HG02870 (cell line): ENCODE data around the gene PHF13.
A peak's percentile ranks its signal among the peaks of the same experiment; 100 is the strongest.

Source experiments
- ATAC-seq: cut with Tn5 transposase; IDR thresholded peaks from one replicate; pipeline ENCODE4 v1.9.1; 2021; ENCODE audit warnings: mild to moderate bottlenecking, moderate library complexity; ENCODE audit not compliant: unreplicated experiment

Gene PHF13

GRCh38 chr1:6601049-6601922, 12.2 kb upstream of the PHF13 start:
- ATAC-seq, result peak; percentile 37

DNA sequence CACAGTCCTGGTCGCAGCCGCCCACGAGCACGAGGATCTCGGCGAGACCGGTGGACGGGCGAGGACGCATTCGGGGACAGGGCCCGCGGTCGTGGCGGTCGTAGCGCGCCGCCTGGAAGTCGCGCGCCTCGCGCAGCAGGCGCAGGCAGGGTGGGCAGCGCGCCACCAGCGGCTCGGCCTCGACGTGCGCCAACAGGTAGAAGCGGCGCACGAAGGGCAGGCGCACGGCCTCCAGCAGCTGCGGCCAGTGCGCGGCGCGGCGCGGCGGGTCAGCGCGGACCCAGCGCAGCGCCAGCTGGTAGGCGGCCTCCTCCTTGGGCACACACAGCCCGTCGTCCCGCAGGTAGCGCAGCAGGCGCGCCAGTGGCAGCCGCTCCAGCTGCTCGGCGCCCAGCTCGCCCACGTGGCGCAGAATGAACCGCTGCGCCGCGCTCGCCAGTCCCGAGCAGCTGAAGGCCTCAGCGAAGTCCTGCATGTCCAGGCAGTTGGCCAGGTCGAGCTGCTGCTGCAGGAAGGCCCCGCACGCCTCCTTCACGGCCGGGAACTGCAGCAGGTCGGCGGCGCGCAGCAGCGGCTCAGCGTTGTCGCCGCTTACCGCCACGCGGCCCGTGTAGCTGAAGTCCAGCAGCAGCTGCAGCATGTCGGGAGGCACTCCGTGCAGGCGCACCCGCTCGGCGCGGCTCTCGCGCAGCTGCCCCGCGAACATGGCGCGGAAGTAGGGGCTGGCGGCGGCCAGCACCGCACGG, 11.4 kb upstream of the PHF13 start:
- peak; percentile 29 for ATAC-seq

DNA sequence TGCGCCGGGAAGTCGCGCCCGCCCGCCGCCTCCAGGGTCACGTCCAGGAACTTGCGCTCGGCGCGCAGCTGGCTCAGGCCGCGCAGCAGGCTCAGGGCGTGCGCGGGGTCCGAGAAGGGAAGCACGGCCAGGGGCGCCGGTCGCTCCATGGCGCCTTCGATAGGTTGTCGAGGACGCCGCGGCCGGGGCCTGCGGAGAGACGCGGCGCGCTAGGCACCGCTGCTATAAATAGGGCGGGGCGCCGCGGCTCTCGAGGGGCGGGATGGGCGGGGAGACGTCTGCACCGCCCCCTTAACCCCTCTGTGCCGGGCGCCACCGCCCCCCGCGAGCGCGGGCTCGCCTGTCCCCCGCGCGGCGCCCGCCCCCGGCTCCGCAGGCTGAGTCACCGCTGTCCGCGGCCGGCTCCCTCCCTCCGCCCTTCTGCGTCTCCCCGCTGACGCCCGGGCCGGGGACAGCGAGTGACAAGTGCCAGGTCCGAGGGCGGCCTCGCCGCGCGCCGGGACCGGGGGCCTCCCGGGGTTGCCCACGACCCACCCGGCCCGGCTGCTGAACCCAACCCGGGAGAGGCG, 10.8 kb upstream of the PHF13 start, which contains the start of gene KLHL21:
Gene KLHL21 (minus strand): TSS at position 201 of the 569 bp plus-strand sequence. CDS start 52 bp downstream, at position 149.
- peak; percentile 46 for ATAC-seq

DNA sequence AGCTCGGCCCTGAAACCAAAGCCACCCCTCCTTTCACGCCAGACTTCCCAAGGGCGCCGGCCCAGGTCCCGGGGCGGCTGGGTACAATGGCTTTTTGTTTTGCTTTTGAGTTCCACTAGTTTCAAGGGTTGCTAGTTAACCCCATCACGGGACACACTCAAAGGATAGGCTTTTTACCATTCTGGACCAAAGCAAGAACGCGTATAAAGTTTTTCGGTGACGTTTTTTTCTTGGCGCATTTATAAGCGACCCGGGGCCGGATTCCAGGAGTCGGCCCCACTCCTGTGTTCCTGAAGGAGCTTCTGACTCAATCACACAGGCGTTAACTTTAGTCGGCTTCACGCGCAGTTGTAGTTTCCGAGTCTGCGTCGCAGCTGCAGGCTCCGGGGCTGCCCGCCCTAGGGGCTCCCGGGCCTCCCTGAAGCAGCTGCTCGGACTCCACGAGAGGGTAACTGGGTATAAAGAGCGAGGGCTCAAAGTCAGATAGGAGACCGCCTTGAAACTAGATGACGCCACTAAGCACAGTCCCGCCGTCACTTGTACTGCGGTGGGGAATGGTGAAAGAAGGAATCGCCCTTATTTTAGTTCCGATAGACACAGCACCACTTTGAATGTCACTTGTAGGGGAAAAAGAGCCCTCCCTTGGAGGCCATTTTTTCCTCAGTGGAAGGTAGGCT, 10.2 kb upstream of the PHF13 start:
- peak; percentile 23 for ATAC-seq

GRCh38 chr1:6603915-6604558, 9.5 kb upstream of the PHF13 start:
- no peak for ATAC-seq

- peak; percentile 35 for ATAC-seq
These were observed 730 bp upstream of the PHF13 start for GRCh38 chr1:6612641-6613360.

- ATAC-seq, result no peak
These were observed 743 bp downstream of the PHF13 start for GRCh38 chr1:6614019-6614928.

GRCh38 chr1:6614929-6615785, 1.6 kb downstream of the PHF13 start:
- ATAC-seq, result no peak

DNA sequence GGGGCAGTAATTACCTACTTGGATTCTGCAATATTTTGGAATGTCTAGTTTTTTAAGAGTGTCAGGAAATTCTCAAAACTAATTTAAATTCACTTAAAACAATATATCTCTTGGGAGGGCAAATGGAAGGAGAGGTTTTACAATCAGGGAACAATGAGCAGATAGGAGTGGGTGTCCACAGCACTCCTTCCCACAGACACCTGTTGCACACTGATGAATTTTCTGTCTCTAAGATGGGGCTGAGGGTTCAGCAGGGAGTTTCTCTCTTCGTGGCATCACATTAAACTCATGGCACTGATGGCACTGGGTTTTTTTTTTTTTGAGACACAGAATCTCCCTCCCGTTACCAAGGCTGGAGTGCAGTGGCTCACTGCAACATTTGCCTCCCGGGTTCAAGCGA, 5.5 kb downstream of the PHF13 start:
- no peak for ATAC-seq

GRCh38 chr1:6621429-6622391, 8.2 kb downstream of the PHF13 start:
- ATAC-seq, result no peak

DNA sequence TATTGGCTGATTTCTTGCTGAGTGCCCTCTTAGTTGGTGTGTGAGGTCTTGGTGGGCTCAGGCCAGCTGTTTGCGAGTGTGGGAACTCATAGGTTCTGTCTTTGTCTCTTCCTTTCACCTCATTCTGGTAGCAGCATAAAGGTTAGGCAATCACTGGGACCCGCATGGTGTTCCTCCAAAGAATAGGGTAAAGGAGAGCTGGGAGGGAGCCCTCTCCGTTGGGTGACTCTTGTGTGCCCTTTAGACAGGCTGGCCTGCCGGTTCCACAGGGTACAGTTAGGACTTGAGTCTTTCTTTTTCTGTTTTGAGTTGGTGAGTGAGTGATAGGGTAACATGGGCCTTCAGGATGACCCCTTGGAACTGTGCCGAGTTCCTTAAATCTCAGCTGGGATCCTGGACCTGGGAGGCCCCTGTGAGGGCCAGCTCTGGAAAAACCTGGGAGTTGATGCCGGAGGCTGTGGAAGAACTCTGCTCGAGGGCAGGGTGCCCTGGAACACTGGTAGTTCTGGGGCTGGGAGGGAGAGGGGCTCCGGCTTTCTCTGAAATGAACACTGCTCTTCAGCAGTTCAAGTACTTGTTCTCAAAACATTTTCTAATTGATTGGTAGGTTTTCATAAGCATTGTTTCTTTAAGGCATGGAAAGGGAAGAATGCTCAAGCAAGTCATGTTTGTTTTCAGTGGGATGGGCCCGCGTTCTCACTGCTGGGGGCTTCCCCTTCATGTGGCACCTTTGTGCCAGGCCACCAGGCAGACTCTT, 9.0 kb downstream of the PHF13 start:
- no peak for ATAC-seq

DNA sequence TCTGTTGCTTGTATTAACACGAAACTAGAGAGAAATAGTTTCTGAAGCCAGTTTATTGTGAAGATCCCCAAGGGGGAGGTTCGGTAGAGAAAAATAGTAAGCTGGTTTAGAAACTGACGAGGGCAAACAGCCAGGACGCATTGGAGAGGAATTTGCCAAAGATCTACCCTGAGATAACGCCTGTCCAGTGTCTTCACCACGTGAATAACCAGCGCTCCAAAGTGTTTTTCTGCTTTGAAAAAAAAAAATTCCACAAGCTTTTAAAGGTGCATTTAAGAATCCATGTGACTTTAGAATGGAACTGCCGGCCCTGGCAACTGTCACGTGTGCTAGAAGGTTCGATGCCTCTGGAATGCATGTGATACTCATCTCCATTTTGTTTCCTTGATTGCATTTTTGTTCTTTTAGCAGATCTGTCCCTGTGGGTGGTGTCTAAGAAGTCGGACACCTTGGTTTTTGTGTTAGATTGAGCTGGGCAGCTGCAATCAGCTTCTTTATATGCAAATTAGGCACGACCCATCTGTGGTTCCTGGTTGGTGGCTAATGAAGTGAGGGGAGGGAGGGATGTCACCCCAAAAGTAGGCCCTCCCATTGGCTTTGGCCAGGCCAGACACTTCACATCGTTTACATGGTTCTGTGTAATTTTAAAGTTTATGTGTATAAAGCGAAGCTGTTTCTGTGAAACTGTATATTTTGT, 9.9 kb downstream of the PHF13 start:
- ATAC-seq, result no peak

DNA sequence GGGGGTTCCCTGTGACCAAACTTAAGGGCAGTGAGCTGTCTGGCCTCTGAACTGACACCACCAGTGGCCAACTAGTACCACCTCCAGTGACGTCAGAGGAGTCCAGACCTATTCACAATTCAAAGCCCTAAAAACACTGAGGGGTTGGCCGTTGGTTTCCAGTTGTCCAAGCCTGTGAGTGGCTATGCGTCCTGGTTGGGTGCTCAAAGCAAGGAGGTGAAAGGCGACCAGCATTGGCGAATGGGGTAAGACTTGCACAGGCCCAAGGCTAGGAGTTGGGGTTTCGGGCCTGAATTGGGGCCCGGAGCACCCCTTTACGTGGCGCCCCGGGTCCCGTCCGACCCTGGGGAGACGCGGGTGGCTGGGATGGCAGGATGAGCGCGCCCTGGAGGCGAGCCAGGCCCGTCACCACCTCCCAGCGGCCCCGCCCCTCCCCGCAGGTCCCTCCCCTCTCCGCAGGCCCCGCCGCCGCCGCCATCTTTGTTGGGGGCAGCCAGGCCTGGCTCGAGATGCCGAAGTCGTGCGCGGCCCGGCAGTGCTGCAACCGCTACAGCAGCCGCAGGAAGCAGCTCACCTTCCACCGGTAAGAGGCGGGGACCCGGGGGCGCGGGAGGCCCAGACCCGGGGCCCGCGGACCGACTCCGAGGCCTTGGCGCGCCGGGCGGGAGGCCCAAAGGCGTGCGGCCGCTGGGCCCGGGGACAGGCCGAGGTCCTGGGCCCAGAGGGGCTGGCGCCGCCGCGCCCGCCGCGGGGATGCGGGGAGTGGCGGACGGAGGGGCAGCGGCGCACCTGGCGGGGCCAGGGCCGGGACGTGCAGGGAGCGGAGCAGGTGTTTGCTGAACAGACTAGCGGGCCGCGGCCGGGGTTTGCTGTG, 11.4 kb downstream of the PHF13 start, which contains the start of gene THAP3:
Gene THAP3 (plus strand): TSS at position 159 of the 874 bp plus-strand sequence. CDS start 351 bp downstream, at position 510.
- peak; percentile 64 for ATAC-seq

DNA sequence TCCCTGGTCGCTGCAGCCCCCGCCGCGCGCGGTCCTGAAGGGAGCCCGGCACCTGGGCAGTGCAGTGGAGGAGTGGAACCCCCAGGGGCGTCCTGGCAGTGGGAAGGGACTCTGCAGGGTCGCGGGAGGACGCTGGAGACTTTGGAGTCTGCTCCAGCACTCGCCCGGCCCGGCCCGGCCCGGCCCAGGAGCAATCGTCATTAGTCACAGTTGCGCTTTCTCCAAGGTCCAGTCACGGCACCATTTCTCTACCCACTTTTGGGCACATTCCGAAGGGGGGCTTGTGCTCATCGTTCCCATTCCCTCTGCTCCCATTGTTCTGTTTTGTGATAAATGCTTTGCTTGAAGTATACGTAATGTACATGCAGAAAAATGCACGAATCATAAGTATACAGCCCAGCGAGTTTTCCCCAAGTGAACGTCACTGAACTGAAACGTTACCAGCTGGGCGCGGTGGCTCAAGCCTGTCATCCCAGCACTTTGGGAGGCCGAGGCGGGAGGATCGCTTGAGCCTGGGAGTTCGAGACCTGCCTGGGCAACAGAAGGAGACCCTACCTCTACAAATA, 12.1 kb downstream of the PHF13 start:
- ATAC-seq, result no peak
